K562 (cell line): ENCODE measurements around the gene PCP2. TPM values are rescaled to one million over a fixed set of nuclear protein-coding genes. Genes with fewer than 3 reads are reported as not detected.
A peak's percentile ranks its signal among the peaks of the same experiment; 100 is the strongest.

Experiments used
- ATF4 ChIP-seq: fragments of 450-650 bp; formaldehyde crosslinking; IDR thresholded peaks from 2 replicates; pipeline ENCODE4 v1.4.0; 2022; ENCODE audit warnings: mild to moderate bottlenecking, moderate library complexity
- BCLAF1 ChIP-seq, 2 experiments: fragments of 450-650 bp in 1 of 2; IDR thresholded peaks; 2 replicates each; pipeline ENCODE4 v1.6.1; 2011 to 2017; ENCODE audit warnings: low read depth in 2 of 2, antibody characterized with exemption in 1 of 2, borderline replicate concordance in 1 of 2, low read length in 1 of 2, mild to moderate bottlenecking in 1 of 2, mixed read lengths in 1 of 2; ENCODE audit not compliant: control insufficient read depth in 1 of 2
- CHD2 ChIP-seq: IDR thresholded peaks from 2 replicates; pipeline ENCODE4 v1.6.1; 2011; ENCODE audit warnings: low read depth, low read length
- DMBX1 ChIP-seq: fragments of 250-450 bp; sonication (Bioruptor Pico); IDR thresholded peaks from 2 replicates; pipeline ENCODE4 v1.8.0; 2022; ENCODE audit warnings: inconsistent platforms, mild to moderate bottlenecking, moderate library complexity, borderline replicate concordance
- ETV6 ChIP-seq, 3 experiments: fragments of 150-350 bp in 1 of 3; sonication (generic) in 1 of 3; formaldehyde crosslinking in 1 of 3; IDR thresholded peaks; 2 replicates each; pipeline versions ENCODE4 v1.6.1 to v1.8.0; 2014 to 2022; ENCODE audit warnings: borderline replicate concordance in 2 of 3, low read depth in 2 of 3, antibody characterized with exemption in 1 of 3, low read length in 1 of 3, mild to moderate bottlenecking in 1 of 3, missing genetic modification reagents in 1 of 3
- HEY1 ChIP-seq: fragments of 250-450 bp; sonication (Bioruptor Pico); IDR thresholded peaks from 2 replicates; pipeline ENCODE4 v1.5.0; 2020; ENCODE audit warnings: mild to moderate bottlenecking, moderate library complexity, borderline replicate concordance
- KDM2B ChIP-seq: fragments of 250-450 bp; sonication (Bioruptor Pico); IDR thresholded peaks from 2 replicates; pipeline ENCODE4 v1.8.0; 2021; ENCODE audit warnings: mild to moderate bottlenecking, moderate library complexity
- LARP7 ChIP-seq: fragments of 450-650 bp; IDR thresholded peaks from 2 replicates; pipeline ENCODE4 v1.6.1; 2016
- MBD2 ChIP-seq: sonication (generic); IDR thresholded peaks from 2 replicates; pipeline ENCODE4 v1.6.1; 2016; ENCODE audit warnings: low read depth, borderline replicate concordance
- PTRF ChIP-seq: fragments of 450-650 bp; IDR thresholded peaks from 2 replicates; pipeline ENCODE4 v1.6.1; 2016; ENCODE audit warnings: mild to moderate bottlenecking, missing genetic modification characterization, missing compliant biosample characterization
- TFAP4 ChIP-seq: sonication (generic); formaldehyde crosslinking; IDR thresholded peaks from 2 replicates; pipeline ENCODE4 v1.8.0; 2022; ENCODE audit warnings: missing genetic modification reagents, mild to moderate bottlenecking, moderate library complexity, borderline replicate concordance
- ZHX1 ChIP-seq: fragments of 150-350 bp; conservative IDR thresholded peaks from 2 replicates; pipeline ENCODE4 v1.6.1; 2014; ENCODE audit warnings: low read length
- polyA plus RNA-seq, 8 experiments: library from polyadenylated mRNA; depleted of rRNA in 4 of 8; stranded (reverse) in 5 of 8; unstranded in 3 of 8; fragments of >200 nt; fragmentation: Nextera tagmentation in 2 of 8; fragmentation: Illumina TruSeq in 1 of 8; extraction: Ambion mirVana in 2 of 8; extraction: Trizol in 1 of 8; gene quantifications; 2 replicates each; pipeline versions ENCODE4 v1.2.1 to v1.2.3, GENCODE V29; 2011 to 2014; ENCODE audit warnings: inconsistent platforms in 1 of 8, missing spikeins in 1 of 8
- total RNA-seq, 7 experiments: library from RNA; depleted of rRNA in 6 of 7; stranded (reverse); fragments of >200 nt in 6 of 7; fragmentation: Illumina TruSeq in 2 of 7; extraction: Trizol in 2 of 7; gene quantifications; 2 replicates each; pipeline versions ENCODE4 v1.2.1 to v1.2.3, GENCODE V29; 2011 to 2021; ENCODE audit warnings: low replicate concordance in 1 of 7
- TF ChIP-seq, protein P1 (sequence below): IDR thresholded peaks from 3 replicates; pipeline ENCODE4 v1.6.1; 2011; ENCODE audit warnings: borderline replicate concordance, mild to moderate bottlenecking; ENCODE audit not compliant: insufficient read length, insufficient read depth
- TF ChIP-seq, protein P2 (sequence below): fragments of 450-650 bp; formaldehyde crosslinking; IDR thresholded peaks from 2 replicates; pipeline ENCODE4 v1.4.0; 2022; ENCODE audit warnings: missing genetic modification characterization

PCP2 gene
- total and polyA plus RNA-seq, 9 of the 15 experiments (the other 6 are each of a cell fraction or from before 2014, with no cell fraction given), result 0.17 to 1.3 (median 0.49) TPM; not detected in 3

DNA sequence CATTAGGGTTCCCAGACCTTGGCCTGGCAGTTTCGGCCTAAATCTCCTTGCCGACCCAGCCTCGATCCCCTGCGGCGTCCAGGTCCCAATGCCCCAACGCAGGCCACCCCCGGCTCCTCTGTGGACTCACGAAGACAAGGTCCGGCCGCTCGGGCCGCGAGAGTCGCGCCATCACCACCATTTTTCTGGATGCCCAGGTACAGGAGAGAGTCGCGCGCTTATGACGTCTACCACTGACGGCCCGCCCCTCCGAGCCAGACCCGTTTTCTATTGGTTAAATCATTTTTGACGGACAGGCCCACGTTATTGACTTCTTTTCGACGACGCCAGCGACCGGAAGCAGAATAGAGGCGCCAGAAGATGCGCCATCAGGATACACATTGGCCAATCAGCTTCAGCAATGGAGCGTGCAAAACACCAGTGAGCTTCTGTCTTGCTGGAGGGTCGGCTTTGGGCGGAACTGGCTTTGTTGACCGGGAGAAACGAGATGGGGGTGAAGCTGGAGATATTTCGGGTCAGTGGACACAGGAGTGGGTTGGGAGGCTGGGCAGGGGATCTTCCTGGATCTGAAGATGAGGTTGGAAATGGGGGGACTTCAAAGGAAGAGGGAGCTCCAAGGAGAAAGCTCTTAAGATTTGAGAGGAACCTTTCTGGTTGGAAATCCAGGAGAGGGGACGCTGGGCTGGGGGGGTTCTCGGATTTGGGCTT lies 4.0 kb downstream of the PCP2 start, which contains the start of the genes PET100 and XAB2 (continued):
- TF ChIP-seq, protein P1, sequence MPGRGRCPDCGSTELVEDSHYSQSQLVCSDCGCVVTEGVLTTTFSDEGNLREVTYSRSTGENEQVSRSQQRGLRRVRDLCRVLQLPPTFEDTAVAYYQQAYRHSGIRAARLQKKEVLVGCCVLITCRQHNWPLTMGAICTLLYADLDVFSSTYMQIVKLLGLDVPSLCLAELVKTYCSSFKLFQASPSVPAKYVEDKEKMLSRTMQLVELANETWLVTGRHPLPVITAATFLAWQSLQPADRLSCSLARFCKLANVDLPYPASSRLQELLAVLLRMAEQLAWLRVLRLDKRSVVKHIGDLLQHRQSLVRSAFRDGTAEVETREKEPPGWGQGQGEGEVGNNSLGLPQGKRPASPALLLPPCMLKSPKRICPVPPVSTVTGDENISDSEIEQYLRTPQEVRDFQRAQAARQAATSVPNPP, result no peak
- TF ChIP-seq DMBX1 (no peak), ETV6 (IDR thresholded peaks at IDR 0.05; ENCODE audit: borderline replicate concordance in 1 of 2, low read depth in 2 of 2, low read length in 1 of 2) (no peak), ETV6 (CRISPR knock-in tag; IDR thresholded peaks at IDR 0.05; ENCODE audit: borderline replicate concordance) (no peak), LARP7 (no peak), TFAP4 (CRISPR knock-in tag) (peak; percentile 60; the same call in 1 of the 2 replicates), PTRF (tag) (no peak), BCLAF1 (IDR thresholded peaks at IDR 0.05; ENCODE audit: borderline replicate concordance in 1 of 2, control insufficient read depth in 1 of 2, low read depth in 2 of 2, low read length in 1 of 2) (no peak), CHD2 (peak; percentile 82), KDM2B (no peak), HEY1 (no peak), ATF4 (no peak), ZHX1 (0 out of 2 replicates have a peak, but pooled peaks have one; percentile 37), MBD2 (peak; percentile 100)
- TF ChIP-seq, protein P2, sequence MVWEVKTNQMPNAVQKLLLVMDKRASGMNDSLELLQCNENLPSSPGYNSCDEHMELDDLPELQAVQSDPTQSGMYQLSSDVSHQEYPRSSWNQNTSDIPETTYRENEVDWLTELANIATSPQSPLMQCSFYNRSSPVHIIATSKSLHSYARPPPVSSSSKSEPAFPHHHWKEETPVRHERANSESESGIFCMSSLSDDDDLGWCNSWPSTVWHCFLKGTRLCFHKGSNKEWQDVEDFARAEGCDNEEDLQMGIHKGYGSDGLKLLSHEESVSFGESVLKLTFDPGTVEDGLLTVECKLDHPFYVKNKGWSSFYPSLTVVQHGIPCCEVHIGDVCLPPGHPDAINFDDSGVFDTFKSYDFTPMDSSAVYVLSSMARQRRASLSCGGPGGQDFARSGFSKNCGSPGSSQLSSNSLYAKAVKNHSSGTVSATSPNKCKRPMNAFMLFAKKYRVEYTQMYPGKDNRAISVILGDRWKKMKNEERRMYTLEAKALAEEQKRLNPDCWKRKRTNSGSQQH (CRISPR knock-in tag), result no peak
